GM19099 (cell line): ENCODE measurements around the gene IRF5.

Experiments
- POLR2A ChIP-seq: IDR thresholded peaks from 3 replicates; pipeline ENCODE4 v1.6.1; 2011; ENCODE audit warnings: low read depth; ENCODE audit not compliant: insufficient read length; ENCODE audit errors: extremely low read depth

Gene IRF5, protein sequence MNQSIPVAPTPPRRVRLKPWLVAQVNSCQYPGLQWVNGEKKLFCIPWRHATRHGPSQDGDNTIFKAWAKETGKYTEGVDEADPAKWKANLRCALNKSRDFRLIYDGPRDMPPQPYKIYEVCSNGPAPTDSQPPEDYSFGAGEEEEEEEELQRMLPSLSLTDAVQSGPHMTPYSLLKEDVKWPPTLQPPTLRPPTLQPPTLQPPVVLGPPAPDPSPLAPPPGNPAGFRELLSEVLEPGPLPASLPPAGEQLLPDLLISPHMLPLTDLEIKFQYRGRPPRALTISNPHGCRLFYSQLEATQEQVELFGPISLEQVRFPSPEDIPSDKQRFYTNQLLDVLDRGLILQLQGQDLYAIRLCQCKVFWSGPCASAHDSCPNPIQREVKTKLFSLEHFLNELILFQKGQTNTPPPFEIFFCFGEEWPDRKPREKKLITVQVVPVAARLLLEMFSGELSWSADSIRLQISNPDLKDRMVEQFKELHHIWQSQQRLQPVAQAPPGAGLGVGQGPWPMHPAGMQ

GRCh38 chr7:128937647-128938543 is at the start of gene IRF5:
Gene IRF5, plus strand, starts transcription at chr7:128937927. Its CDS starts 4,155 bp downstream, at chr7:128942082.
- peak; percentile 73 for TF ChIP-seq POLR2A

- no peak for TF ChIP-seq POLR2A
Measured at GRCh38 chr7:128888039-128888755, 49.5 kb upstream of the IRF5 start.

DNA sequence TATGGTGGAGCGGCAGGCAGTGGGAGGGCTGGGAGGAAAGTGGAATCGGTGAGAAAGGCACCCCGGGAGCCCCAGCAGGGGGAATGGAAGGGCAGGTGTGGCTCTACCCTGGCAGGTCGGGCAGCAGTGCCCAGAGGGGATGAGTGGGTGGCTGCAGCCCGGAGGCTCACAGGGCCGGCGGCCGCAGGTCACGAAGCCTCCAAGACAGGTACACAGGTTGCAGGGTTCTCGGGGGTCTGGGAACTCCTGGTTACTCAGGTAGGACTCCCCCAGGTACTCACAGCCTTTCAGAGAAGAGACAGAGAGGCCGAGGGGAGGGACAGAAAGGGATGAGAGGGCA is 49.0 kb upstream of the IRF5 start:
- TF ChIP-seq POLR2A, result no peak

DNA sequence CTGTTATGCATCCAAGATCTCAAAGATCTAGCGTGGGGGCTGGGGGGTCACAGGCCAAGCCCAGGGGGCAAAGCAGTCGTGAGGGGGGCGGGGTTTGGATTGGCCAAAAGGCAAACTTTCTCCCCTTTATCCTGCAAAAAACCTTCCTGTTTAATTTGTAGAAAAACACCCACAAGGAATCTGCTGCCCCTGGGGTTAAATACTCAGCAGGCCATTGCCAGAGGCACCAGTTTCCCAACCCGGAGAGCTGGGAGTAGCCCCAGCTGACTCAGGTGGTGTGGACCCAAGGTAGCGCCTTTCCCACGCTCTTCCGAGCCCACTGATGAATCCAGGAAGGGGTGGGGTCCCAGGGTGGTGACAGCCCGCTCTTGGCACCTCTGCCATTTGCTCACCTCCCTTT is 48.6 kb upstream of the IRF5 start:
- TF ChIP-seq POLR2A, result no peak

DNA sequence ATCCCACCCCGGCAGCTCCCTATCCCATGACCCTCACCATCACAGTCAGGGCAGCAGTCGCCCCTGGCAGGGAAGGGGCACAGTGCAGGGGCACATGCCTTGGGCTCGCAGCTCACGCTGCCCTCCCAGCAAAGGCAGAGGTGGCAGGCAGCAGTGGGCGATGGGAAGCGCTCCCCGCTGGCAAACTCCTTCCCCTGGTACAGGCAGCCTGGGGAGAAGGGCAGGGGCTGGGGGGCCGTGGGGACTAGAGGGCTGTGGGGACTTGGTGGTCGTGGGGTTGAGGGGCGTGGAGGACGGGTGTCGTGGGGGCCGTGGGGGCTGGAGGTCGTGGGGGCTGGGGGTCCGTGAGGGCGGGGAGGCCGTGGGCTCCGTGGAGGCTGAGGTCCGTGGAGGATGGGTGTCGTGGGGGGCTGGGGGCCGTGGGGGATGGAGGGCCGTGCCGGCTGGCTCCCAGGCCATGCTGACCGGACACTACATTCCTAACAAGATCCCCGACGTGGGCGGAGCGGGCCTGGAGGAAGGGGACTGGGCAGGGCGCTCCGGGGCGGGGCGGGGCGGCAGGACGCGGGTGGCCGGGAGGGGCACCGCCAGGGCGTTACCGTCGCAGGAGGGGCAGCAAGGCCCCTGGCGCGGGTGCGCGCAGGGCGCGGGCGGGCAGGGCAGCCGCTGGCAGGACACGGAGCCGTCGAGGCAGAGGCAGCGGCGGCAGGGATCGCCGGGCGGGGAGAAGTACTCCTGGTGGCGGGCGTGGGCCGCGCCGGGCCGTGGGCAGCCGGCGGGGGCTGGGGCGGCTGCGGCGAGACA is 47.2 kb upstream of the IRF5 start:
- no peak for TF ChIP-seq POLR2A

- TF ChIP-seq POLR2A, result no peak
Measured at GRCh38 chr7:128891110-128891941, 46.4 kb upstream of the IRF5 start.

- no peak for TF ChIP-seq POLR2A
Measured at GRCh38 chr7:128891942-128892269, 45.8 kb upstream of the IRF5 start.

DNA sequence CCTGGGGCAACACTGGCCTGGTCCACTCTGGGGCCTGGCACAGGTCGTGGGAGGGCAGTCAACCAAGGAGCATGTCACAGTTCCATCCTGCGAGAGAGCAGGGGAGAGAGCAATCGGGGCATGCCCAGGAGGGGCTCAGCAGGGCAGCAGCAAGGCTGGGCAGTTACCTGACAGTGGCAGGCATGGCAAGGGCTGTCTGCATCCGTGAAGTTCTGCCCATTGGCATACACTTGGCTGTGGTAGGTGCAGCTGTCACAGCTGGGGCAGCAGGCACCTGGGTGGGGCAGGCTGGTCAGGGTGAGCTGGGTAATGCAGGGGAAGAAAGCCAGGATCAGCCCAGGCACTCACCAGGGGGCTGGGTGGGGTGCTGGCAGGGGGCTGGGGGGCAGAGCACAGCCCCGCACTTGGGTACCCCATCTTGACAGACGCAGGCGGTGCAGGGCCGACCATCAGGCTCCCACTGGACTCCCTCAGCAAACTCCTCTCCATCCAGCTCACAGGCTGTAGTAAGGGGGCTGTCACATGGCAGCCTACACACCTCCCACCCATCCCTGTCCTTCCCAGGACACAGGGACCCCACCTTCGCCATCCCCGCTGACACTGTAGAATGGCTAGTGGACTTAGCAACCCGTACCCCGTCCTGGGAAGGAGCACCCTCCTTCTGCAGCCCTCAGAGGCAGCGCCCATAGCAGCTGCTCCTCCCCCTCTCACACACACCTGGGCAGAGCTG is 45.0 kb upstream of the IRF5 start:
- TF ChIP-seq POLR2A, result no peak

DNA sequence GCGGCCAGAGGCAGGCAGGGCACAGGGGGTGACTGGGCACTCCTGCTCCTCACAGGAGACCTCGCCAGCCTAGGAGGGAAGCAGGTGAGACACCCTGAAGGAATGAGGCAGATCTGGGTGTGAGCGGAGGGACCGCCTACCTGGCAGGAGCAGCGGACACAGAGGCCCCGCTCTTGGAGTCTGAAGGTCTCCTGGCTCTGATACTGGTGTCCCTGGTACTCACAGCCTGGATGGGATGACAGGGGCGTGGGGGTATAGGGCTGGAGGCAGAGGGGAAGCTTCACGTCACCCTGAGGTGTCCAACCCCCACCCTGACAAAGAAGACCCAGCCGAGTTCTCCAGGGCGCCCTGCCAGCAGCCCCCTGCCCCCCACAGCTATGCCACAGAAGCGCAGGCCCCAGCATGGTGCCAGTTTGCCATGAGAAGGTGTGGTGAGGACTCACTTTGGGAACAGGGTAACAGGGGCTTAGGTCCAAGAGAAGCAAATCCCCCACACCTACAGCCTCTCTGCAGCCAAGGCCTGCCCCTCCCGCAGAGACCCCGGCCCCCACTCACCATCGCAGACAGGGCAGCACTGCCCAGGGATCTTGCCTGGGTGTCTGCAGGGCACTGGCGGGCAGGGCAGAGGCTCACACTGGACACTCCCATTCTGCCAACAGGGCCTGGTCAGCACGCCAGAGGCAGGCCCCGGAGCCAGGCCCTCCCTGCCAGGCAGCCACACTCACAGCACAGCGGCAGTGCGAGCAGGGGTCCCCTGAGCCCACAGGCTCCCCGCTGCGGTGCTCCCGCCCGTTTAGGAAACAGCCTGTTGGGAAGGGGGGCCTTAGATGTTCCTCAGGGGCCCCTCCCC is 44.3 kb upstream of the IRF5 start:
- no peak for TF ChIP-seq POLR2A

DNA sequence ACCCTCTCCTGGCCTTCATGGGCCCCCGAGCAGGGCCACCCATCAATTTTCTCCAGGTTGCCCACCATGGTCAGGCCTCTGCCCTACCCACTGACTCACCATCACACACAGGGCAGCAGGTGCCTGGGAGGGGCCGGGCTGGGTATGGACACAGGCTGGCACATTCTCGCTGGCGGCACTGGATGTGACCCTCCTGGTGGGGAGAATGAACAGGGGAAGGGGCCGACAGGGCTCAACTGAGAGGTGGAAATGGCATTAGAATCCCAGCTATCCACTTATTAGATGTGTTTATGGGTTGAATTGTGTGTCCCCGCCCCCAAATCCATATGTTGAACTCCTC is 43.7 kb upstream of the IRF5 start:
- TF ChIP-seq POLR2A, result no peak

GRCh38 chr7:128895320-128895719 is 42.4 kb upstream of the IRF5 start:
- no peak for TF ChIP-seq POLR2A

GRCh38 chr7:128899392-128899791 is 38.3 kb upstream of the IRF5 start:
- no peak for TF ChIP-seq POLR2A
